ENCODE results near the gene WRAP73. TPM values are rescaled to one million over a fixed set of nuclear protein-coding genes. Genes with fewer than 3 reads are reported as not detected.

The WRAP73 gene
- total RNA-seq, 1 donor from 2014 or later: 23.3 TPM

GRCh38 chr1:3662080-3662671 is 12.3 kb upstream of the WRAP73 start:
- no peaks in the 10 kb centered on the region for H3K27me3 ChIP-seq
- no peaks in the 10 kb centered on the region for H3K9me3 ChIP-seq
- no peak for DNase-seq (ENCODE audit: extremely low spot score in 2 of 2)
- no peak overlapping the region for H3K27ac ChIP-seq
- TF ChIP-seq, protein P1, sequence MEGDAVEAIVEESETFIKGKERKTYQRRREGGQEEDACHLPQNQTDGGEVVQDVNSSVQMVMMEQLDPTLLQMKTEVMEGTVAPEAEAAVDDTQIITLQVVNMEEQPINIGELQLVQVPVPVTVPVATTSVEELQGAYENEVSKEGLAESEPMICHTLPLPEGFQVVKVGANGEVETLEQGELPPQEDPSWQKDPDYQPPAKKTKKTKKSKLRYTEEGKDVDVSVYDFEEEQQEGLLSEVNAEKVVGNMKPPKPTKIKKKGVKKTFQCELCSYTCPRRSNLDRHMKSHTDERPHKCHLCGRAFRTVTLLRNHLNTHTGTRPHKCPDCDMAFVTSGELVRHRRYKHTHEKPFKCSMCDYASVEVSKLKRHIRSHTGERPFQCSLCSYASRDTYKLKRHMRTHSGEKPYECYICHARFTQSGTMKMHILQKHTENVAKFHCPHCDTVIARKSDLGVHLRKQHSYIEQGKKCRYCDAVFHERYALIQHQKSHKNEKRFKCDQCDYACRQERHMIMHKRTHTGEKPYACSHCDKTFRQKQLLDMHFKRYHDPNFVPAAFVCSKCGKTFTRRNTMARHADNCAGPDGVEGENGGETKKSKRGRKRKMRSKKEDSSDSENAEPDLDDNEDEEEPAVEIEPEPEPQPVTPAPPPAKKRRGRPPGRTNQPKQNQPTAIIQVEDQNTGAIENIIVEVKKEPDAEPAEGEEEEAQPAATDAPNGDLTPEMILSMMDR (IDR thresholded peaks at IDR 0.05): no peak
- TF ChIP-seq POLR2A (IDR thresholded peaks at IDR 0.05): no peak
- TF ChIP-seq POLR2AphosphoS5 (IDR thresholded peaks at IDR 0.05; ENCODE audit: insufficient read depth in 1 of 2, low read depth in 1 of 2): no peak
- no peaks in the 10 kb centered on the region for H3K36me3 ChIP-seq
- intact Hi-C loops (cut with DNase I): no loop called here
- no peaks in the 10 kb centered on the region for H3K4me1 ChIP-seq
- no peak overlapping the region for H3K4me3 ChIP-seq

DNA sequence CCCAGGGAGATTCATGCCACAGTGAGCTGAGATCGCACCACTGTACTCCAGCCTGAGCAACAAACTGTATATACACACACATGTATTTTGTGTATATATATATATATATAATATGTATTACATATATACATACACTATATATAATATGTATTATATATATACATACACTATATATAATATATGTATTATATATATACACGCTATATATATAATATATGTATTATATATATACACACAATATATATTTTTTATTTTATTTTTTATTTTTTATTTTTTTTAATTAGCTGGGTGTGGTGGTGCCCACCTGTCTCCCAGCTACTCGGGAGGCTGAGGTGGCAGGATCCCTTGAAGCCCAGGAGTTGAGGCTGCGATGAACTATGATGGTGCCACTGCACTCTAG is 11.7 kb upstream of the WRAP73 start:
- H3K4me1 ChIP-seq: no peaks in the 10 kb centered on the region
- TF ChIP-seq POLR2A (IDR thresholded peaks at IDR 0.05) (no peak), POLR2AphosphoS5 (IDR thresholded peaks at IDR 0.05; ENCODE audit: insufficient read depth in 1 of 2, low read depth in 1 of 2) (no peak)
- TF ChIP-seq, protein P1 (IDR thresholded peaks at IDR 0.05): no peak
- no peak overlapping the region for H3K4me3 ChIP-seq
- H3K36me3 ChIP-seq: no peaks in the 10 kb centered on the region
- H3K27ac ChIP-seq: no peak overlapping the region
- no peak for DNase-seq (ENCODE audit: extremely low spot score in 2 of 2)
- intact Hi-C loops (cut with DNase I): no loop called here
- no peaks in the 10 kb centered on the region for H3K9me3 ChIP-seq
- H3K27me3 ChIP-seq: no peaks in the 10 kb centered on the region

DNA sequence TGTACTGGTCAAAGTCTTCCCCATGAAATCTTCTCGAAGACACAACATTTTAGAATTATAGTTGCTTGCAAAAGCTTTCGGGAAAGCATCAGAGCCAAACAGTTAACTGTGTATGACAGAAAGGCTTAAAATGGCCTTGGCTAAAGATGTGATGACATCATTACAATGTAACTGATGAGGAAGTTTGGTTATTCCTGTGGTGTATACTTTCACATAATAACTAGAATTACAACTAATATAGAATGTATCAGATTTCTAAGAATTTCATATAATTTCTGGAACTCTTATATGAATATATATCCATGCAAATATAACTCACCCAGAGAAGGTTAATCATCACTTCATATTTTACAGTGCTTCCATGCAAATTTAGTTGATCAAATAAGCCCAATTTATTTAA is 10.8 kb upstream of the WRAP73 start:
- H3K9me3 ChIP-seq: no peaks in the 10 kb centered on the region
- H3K27ac ChIP-seq: no peak overlapping the region
- DNase-seq (ENCODE audit: extremely low spot score in 2 of 2): no peak
- H3K4me3 ChIP-seq: no peak overlapping the region
- H3K4me1 ChIP-seq: no peaks in the 10 kb centered on the region
- TF ChIP-seq, protein P1 (IDR thresholded peaks at IDR 0.05): no peak
- TF ChIP-seq POLR2A (IDR thresholded peaks at IDR 0.05) (no peak), POLR2AphosphoS5 (IDR thresholded peaks at IDR 0.05; ENCODE audit: insufficient read depth in 1 of 2, low read depth in 1 of 2) (no peak)
- no peaks in the 10 kb centered on the region for H3K36me3 ChIP-seq
- no peaks in the 10 kb centered on the region for H3K27me3 ChIP-seq
- intact Hi-C loops (cut with DNase I): no loop called here

DNA sequence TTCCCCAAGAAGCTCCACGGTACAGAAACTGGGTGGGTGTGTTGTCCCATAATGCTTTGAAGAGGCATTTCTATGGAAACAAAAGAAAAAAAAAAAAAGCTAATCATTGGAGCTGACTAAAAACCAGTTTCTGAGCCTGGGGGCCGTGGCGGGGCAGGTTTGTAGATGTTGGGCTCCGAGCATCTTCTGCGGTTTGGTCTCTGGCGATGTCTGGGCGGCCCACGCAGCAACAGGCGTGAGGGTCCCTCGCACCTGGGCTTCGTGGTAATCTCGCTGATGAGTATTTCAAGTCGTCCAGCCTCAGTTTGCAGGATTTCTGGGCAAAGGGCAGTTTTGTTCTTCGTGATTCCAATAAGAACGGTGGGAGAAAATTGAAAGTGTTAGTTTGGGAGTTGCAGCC is 9.2 kb upstream of the WRAP73 start:
- no peaks in the 10 kb centered on the region for H3K9me3 ChIP-seq
- no peaks in the 10 kb centered on the region for H3K36me3 ChIP-seq
- no peaks in the 10 kb centered on the region for H3K4me1 ChIP-seq
- no peak for DNase-seq (ENCODE audit: extremely low spot score in 2 of 2)
- H3K27ac ChIP-seq: no peak overlapping the region
- TF ChIP-seq, protein P1 (IDR thresholded peaks at IDR 0.05): no peak
- TF ChIP-seq POLR2AphosphoS5 (IDR thresholded peaks at IDR 0.05; ENCODE audit: insufficient read depth in 1 of 2, low read depth in 1 of 2): no peak
- no peak for TF ChIP-seq POLR2A (IDR thresholded peaks at IDR 0.05)
- intact Hi-C loops (cut with DNase I): no loop called here
- no peaks in the 10 kb centered on the region for H3K27me3 ChIP-seq
- no peak overlapping the region for H3K4me3 ChIP-seq

GRCh38 chr1:3658231-3658615 is 8.3 kb upstream of the WRAP73 start:
- no peak for DNase-seq (ENCODE audit: extremely low spot score in 2 of 2)
- no peaks in the 10 kb centered on the region for H3K27me3 ChIP-seq
- TF ChIP-seq, protein P1 (IDR thresholded peaks at IDR 0.05): no peak
- TF ChIP-seq POLR2AphosphoS5 (IDR thresholded peaks at IDR 0.05; ENCODE audit: insufficient read depth in 1 of 2, low read depth in 1 of 2) (no peak), POLR2A (IDR thresholded peaks at IDR 0.05) (no peak)
- H3K9me3 ChIP-seq: no peaks in the 10 kb centered on the region
- no peaks in the 10 kb centered on the region for H3K36me3 ChIP-seq
- H3K4me1 ChIP-seq: no peaks in the 10 kb centered on the region
- H3K27ac ChIP-seq: no peak overlapping the region
- intact Hi-C loops (cut with DNase I): no loop called here
- H3K4me3 ChIP-seq: no peak overlapping the region
